H54 (cell line): ENCODE results near the gene TSC22D4.

Experiments used
- DNase-seq: peaks from one replicate; pipeline ENCODE4 v3.0.0; 2011; ENCODE audit warnings: low spot score, mixed read lengths; ENCODE audit not compliant: insufficient read length
- FAIRE-seq: peaks from 3 replicates; lab custom pipeline; 2011; peaks lifted over from hg19 to GRCh38; lab: Jason Lieb, UNC
- POLR2A ChIP-seq: IDR thresholded peaks from 2 replicates; pipeline ENCODE4 v1.6.1; 2011; ENCODE audit warnings: low read depth, mild to moderate bottlenecking, low read length

TSC22D4 gene

GRCh38 chr7:100437150-100438100 lies 41.6 kb downstream of the TSC22D4 start:
- FAIRE-seq (no peak), DNase-seq (no peak)
- TF ChIP-seq POLR2A, result no peak

- FAIRE-seq (no peak), DNase-seq (peak; percentile 48)
- TF ChIP-seq POLR2A, result peak; percentile 31; the same call in 1 of the 2 replicates
These were observed 43.4 kb downstream of the TSC22D4 start for GRCh38 chr7:100435401-100436304.

GRCh38 chr7:100434297-100435144 lies 44.5 kb downstream of the TSC22D4 start:
- FAIRE-seq, result no peak
- DNase-seq, result no peak
- TF ChIP-seq POLR2A, result no peak

- no peak for FAIRE-seq
- TF ChIP-seq POLR2A, result no peak
- no peak for DNase-seq
These were observed 45.3 kb downstream of the TSC22D4 start for GRCh38 chr7:100433592-100434296.

- DNase-seq (no peak), FAIRE-seq (no peak)
- TF ChIP-seq POLR2A, result no peak
These were observed 45.8 kb downstream of the TSC22D4 start for GRCh38 chr7:100433276-100433591.

- DNase-seq, result no peak
- TF ChIP-seq POLR2A, result no peak
- FAIRE-seq, result no peak
These were observed 46.3 kb downstream of the TSC22D4 start for GRCh38 chr7:100432621-100433275.

GRCh38 chr7:100432053-100432452 lies 47.0 kb downstream of the TSC22D4 start:
- no peak for TF ChIP-seq POLR2A
- no peak for FAIRE-seq

GRCh38 chr7:100431286-100431735 lies 47.7 kb downstream of the TSC22D4 start:
- DNase-seq, result no peak
- TF ChIP-seq POLR2A, result no peak
- FAIRE-seq, result no peak

More at GRCh38 chr7:100432053-100432452, 47.0 kb downstream of the TSC22D4 start:
- no peak for DNase-seq

GRCh38 chr7:100430493-100431285 lies 48.3 kb downstream of the TSC22D4 start:
- FAIRE-seq, result no peak
- TF ChIP-seq POLR2A, result no peak
- no peak for DNase-seq

GRCh38 chr7:100429637-100430492 lies 49.1 kb downstream of the TSC22D4 start, which contains the start of gene MEPCE:
Gene MEPCE, plus strand, starts transcription at chr7:100429831. Its CDS starts 188 bp downstream, at chr7:100430019.
- FAIRE-seq, result no peak
- peak; percentile 91 for DNase-seq
- peak; percentile 13; the same call in 1 of the 2 replicates for TF ChIP-seq POLR2A
